A549 treated with CpdA at 1 μM for 4 hours (cell line): ENCODE data around the gene SIN3B. TPM values are rescaled to one million over a fixed set of nuclear protein-coding genes. Genes with fewer than 3 reads are reported as not detected.

Experiments used
- total RNA-seq: library from RNA; stranded (reverse); fragments of 200-300 nt; extraction: Qiagen RNA extraction; gene quantifications from 5 replicates; pipeline ENCODE4 v1.2.3, GENCODE V29; 2022; ENCODE audit warnings: low read depth

Gene SIN3B
- 18.7 to 25.4 TPM (median 20.4 TPM) in 5 replicates for total RNA-seq

DNA sequence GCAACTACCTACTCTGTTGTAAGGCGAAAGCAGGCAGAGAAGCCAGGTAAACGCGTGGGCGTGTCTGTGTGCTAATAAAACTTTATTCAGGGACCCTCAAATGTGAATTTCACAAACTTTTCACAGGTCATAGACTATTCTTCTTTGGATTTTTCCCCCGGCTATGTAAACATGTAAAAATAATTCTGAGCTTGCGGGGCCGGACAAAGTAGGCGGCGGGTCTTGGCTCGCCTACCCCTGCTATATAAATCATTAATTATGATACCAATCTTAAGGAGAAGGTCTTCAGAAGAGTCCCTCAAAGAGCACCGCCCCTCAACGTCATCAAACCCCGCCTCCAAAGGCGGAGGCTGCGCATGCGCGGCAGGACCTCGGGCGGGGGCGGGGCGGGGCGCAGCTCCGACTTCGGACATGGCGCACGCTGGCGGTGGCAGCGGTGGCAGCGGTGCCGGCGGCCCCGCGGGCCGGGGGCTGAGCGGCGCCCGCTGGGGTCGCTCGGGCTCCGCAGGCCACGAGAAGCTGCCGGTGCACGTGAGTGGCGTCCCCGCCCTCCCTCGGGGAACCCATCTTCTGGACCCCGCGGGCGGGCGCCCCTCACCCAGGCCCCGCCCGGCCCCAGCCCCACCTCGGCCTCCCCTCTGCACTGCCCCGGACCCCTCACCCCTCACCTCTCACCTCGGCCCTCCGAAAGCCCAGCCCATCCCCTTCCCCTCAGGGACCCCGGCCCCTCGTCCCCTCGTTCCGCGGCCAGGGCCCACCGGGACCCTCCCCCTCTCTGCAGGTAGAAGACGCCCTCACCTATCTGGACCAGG lies at the start of gene SIN3B:
SIN3B (plus strand) TSS at position 389 of the 812 bp plus-strand sequence; CDS start at position 412, 23 bp downstream.

DNA sequence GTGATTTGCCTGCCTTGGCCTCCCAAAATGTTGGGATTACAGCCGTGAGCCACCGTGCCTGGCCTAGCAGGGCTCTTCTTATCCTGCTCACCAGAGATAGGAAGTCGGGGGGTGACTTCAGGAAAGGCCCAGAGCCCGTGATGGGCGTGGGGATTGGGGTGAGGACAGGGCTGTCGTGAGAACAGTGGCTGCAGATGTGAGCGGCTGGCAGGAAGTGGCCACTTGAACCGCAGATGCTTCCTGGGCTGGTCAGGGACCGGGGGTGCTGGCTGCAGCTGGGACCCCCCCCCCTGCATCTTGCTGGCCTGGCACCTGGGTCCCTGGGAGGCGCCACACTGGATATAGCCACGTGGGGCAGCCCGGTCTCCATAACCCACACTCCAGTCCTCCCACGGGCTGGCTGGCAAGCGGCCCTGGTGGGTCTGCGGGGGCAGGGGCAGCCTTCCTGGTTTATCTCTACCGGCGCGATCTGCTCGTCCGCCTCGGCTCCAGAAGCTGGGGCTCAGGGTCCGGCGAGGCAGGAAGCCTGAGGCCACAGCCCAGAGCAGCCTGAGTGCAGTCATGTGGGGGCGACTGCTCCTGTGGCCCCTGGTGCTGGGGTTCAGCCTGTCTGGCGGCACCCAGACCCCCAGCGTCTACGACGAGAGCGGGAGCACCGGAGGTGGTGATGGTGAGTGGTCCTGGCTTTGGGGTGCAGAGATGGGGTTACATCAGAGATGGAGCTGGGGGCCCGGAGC lies 59.6 kb downstream of the SIN3B start, which contains the start of gene F2RL3:
F2RL3 (plus strand) TSS at position 371 of the 737 bp plus-strand sequence; CDS start at position 562, 191 bp downstream.

Other genes starting within 250 kb of the SIN3B start
- 4.1 to 5.9 TPM (median 5.1 TPM) in 5 replicates for gene MED26, start 201.2 kb upstream of the SIN3B start, total RNA-seq
- gene SMIM7, start 169.3 kb upstream of the SIN3B start, total RNA-seq: 68.7 to 81.2 TPM (median 74.6 TPM) in 5 replicates
- 0.96 to 1.9 TPM (median 1.2 TPM) in 5 replicates for gene TMEM38A, start 168.3 kb upstream of the SIN3B start, total RNA-seq
- 0.02 TPM in 1 of 5 replicates, not detected in the others for gene NWD1, start 109.6 kb upstream of the SIN3B start, total RNA-seq
- not detected in 5 replicates for gene F2RL3, start 59.6 kb downstream of the SIN3B start, total RNA-seq
- 0.02 to 0.52 TPM (median 0.10 TPM) in 4 of 5 replicates, not detected in the other for gene CPAMD8, start 197.4 kb downstream of the SIN3B start, total RNA-seq
- 13.3 to 16.4 TPM (median 15.0 TPM) in 5 replicates for gene HAUS8, start 246.1 kb downstream of the SIN3B start, total RNA-seq
- 31.7 to 40.7 TPM (median 34.0 TPM) in 5 replicates for gene MYO9B, start 246.4 kb downstream of the SIN3B start, total RNA-seq